Sigmoid colon (tissue), 4 donors: ENCODE measurements around the gene MYH7.

Experiments
- POLR2A ChIP-seq, 2 donors: fragments of 450-650 bp; IDR thresholded peaks; one replicate each; pipeline ENCODE4 v1.6.1; 2016; ENCODE audit warnings: antibody characterized with exemption in 2 of 2, mild to moderate bottlenecking in 2 of 2, moderate library complexity in 2 of 2
- POLR2AphosphoS5 ChIP-seq, 4 donors: sonication (generic); formaldehyde crosslinking; IDR thresholded peaks; one replicate each; pipeline ENCODE4 v1.6.1; 2017; ENCODE audit warnings: antibody characterized with exemption in 4 of 4
- TF ChIP-seq, protein P1 (sequence below), 4 experiments: fragments of 450-650 bp in 3 of 4; fragments of 200-600 bp in 1 of 4; IDR thresholded peaks; one replicate each; pipeline ENCODE4 v1.5.1; 2016 to 2019; ENCODE audit warnings: antibody characterized with exemption in 4 of 4, mild to moderate bottlenecking in 3 of 4, moderate library complexity in 2 of 4

DNA sequence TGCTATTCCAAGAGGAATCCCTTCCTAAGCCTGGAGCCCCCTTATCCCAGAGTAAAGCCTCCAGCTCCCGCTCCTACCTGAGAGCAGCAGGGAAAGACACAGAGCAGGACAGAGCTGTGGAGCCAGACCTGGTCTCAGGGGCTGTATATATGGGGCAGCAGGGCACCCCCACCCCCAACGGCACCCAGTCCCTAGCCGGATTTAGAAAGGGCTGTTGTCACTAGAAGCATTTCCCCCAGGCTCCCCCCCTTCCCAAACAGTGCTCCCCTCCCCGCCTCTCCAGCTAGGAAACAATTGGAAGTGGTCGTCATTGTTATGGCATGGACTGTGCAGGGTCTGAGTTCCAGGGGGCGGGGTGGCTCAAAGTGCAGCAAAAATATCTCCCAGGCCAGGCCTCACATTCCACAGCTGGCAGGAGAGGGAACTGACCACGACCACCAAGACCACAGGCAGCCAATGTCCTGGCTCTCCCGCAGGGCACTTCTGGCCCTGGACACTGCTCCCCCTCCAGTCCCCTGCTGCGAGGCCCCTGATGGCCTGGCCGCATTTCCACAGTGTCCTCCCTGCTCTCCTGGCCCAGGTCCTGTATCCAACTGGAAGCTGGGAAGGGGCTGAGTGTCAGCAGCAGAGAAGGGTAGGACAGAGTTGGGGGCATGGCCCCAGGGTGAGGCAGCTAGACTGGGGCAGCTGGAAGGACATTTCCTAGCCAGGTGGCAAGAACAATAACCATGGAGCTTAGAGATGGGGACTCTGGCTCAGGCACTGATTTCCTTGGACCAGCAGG, at the start of gene MYH7:
- no peak for TF ChIP-seq POLR2A (IDR thresholded peaks at IDR 0.05)
- TF ChIP-seq POLR2AphosphoS5 (IDR thresholded peaks at IDR 0.05): no peak
- TF ChIP-seq, protein P1, sequence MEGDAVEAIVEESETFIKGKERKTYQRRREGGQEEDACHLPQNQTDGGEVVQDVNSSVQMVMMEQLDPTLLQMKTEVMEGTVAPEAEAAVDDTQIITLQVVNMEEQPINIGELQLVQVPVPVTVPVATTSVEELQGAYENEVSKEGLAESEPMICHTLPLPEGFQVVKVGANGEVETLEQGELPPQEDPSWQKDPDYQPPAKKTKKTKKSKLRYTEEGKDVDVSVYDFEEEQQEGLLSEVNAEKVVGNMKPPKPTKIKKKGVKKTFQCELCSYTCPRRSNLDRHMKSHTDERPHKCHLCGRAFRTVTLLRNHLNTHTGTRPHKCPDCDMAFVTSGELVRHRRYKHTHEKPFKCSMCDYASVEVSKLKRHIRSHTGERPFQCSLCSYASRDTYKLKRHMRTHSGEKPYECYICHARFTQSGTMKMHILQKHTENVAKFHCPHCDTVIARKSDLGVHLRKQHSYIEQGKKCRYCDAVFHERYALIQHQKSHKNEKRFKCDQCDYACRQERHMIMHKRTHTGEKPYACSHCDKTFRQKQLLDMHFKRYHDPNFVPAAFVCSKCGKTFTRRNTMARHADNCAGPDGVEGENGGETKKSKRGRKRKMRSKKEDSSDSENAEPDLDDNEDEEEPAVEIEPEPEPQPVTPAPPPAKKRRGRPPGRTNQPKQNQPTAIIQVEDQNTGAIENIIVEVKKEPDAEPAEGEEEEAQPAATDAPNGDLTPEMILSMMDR (IDR thresholded peaks at IDR 0.05): no peak
